IMR-90 (cell line): ENCODE results near the gene FKBP1B. TPM values are rescaled to one million over a fixed set of nuclear protein-coding genes. Genes with fewer than 3 reads are reported as not detected.

ENCODE experiments used
- ATAC-seq: fragments of 200-7000 bp; cut with Tn5 transposase; 2 replicates; pipeline ENCODE4 v1.9.1; 2020; ENCODE audit warnings: low read depth, mild to moderate bottlenecking, moderate library complexity
- BruUV-seq: library from RNA; stranded (reverse); fragments of 400-500 nt; replicated peaks from 2 replicates; lab custom pipeline; 2021; lab: Mats Ljungman, UMichigan
- CTCF ChIA-PET: fragments of 300-600 bp; formaldehyde crosslinking; extraction: SDS; loops from one replicate; lab custom pipeline; 2021; ENCODE audit warnings: antibody characterized with exemption; lab: Yijun Ruan, JAX
- POLR2A ChIA-PET: fragments of 300-600 bp; sonication (Branson Sonifier 250); formaldehyde crosslinking; loops from one replicate; lab custom pipeline; 2022; ENCODE audit warnings: antibody characterized with exemption; ENCODE audit not compliant: unreplicated experiment; lab: Charles Lee
- DNase-seq: peaks from one replicate; pipeline ENCODE4 v3.0.0; 2013
- H2AFZ ChIP-seq: replicated peaks from 2 replicates; pipeline ENCODE3; 2013; ENCODE audit warnings: low read length, mild to moderate bottlenecking; ENCODE audit not compliant: poor library complexity
- H2AK5ac ChIP-seq: 2 replicates; pipeline ENCODE4 v1.6.1; 2013; ENCODE audit warnings: low read depth, low read length, inconsistent platforms
- H2AK9ac ChIP-seq: replicated peaks from 2 replicates; pipeline ENCODE3; 2013; ENCODE audit warnings: mild to moderate bottlenecking, low read depth, low read length, moderate library complexity; ENCODE audit not compliant: poor library complexity
- H2BK120ac ChIP-seq: 2 replicates; pipeline ENCODE4 v1.6.1; 2013; ENCODE audit warnings: low read depth, low read length, inconsistent platforms
- H2BK15ac ChIP-seq: 3 replicates; pipeline ENCODE4 v1.6.1; 2013; ENCODE audit warnings: low read depth, low read length, inconsistent platforms
- H2BK20ac ChIP-seq: 2 replicates; pipeline ENCODE4 v1.6.1; 2013; ENCODE audit warnings: low read depth, mild to moderate bottlenecking, inconsistent platforms, low read length, moderate library complexity
- H2BK5ac ChIP-seq: 2 replicates; pipeline ENCODE4 v1.6.1; 2013; ENCODE audit warnings: mild to moderate bottlenecking, low read depth, low read length, inconsistent platforms; ENCODE audit not compliant: poor library complexity, severe bottlenecking
- H3K14ac ChIP-seq: replicated peaks from 2 replicates; pipeline ENCODE4 v1.6.1; 2013; ENCODE audit warnings: low read depth, low read length, inconsistent platforms
- H3K18ac ChIP-seq: 2 replicates; pipeline ENCODE4 v1.6.1; 2013; ENCODE audit warnings: low read depth, low read length, control low read depth
- H3K23ac ChIP-seq: 2 replicates; pipeline ENCODE4 v1.6.1; 2013; ENCODE audit warnings: low read depth, low read length, inconsistent platforms
- H3K27ac ChIP-seq: 2 replicates; pipeline ENCODE4 v1.5.1; 2013; ENCODE audit warnings: mild to moderate bottlenecking, control low read depth, low read length; ENCODE audit not compliant: insufficient read depth
- H3K27me3 ChIP-seq: 2 replicates; pipeline ENCODE4 v1.6.1; 2013; ENCODE audit warnings: low read length; ENCODE audit not compliant: control insufficient read depth, insufficient read depth
- H3K36me3 ChIP-seq: 2 replicates; pipeline ENCODE4 v1.6.1; 2013; ENCODE audit warnings: low read length, mixed read lengths; ENCODE audit not compliant: control insufficient read depth, insufficient read depth
- H3K4ac ChIP-seq: 2 replicates; pipeline ENCODE4 v1.6.1; 2013; ENCODE audit warnings: low read depth, low read length, inconsistent platforms
- H3K4me1 ChIP-seq: 2 replicates; pipeline ENCODE4 v1.6.1; 2013; ENCODE audit warnings: low read length, mixed read lengths; ENCODE audit not compliant: control insufficient read depth, insufficient read depth
- H3K4me2 ChIP-seq: 2 replicates; pipeline ENCODE4 v1.6.1; 2013; ENCODE audit warnings: low read depth, mild to moderate bottlenecking, control low read depth, low read length, moderate library complexity
- H3K4me3 ChIP-seq: 2 replicates; pipeline ENCODE4 v1.5.1; 2013; ENCODE audit warnings: low read depth, mild to moderate bottlenecking, control low read depth, low read length, moderate library complexity; ENCODE audit not compliant: insufficient read depth
- H3K56ac ChIP-seq: 2 replicates; pipeline ENCODE4 v1.6.1; 2013; ENCODE audit warnings: low read length, inconsistent platforms; ENCODE audit not compliant: insufficient read depth; ENCODE audit errors: extremely low read depth
- H3K79me1 ChIP-seq, 2 experiments: 2 replicates each; pipeline ENCODE4 v1.6.1; 2013; ENCODE audit warnings: low read length in 2 of 2, inconsistent platforms in 1 of 2, low read depth in 1 of 2
- H3K9ac ChIP-seq: 2 replicates; pipeline ENCODE4 v1.6.1; 2013; ENCODE audit warnings: low read depth, low read length, control low read depth
- H3K9me1 ChIP-seq: 2 replicates; pipeline ENCODE4 v1.6.1; 2013; ENCODE audit warnings: low read length, inconsistent platforms; ENCODE audit not compliant: insufficient read depth
- H3K9me3 ChIP-seq: 2 replicates; pipeline ENCODE4 v1.6.1; 2013; ENCODE audit warnings: low read length; ENCODE audit not compliant: control insufficient read depth, insufficient read depth
- H4K20me1 ChIP-seq: 2 replicates; pipeline ENCODE4 v1.6.1; 2013; ENCODE audit warnings: low read length, inconsistent platforms; ENCODE audit not compliant: insufficient read depth
- H4K5ac ChIP-seq: 2 replicates; pipeline ENCODE4 v1.6.1; 2013; ENCODE audit warnings: mild to moderate bottlenecking, low read depth, low read length, control low read depth
- H4K8ac ChIP-seq, 2 experiments: 2 replicates each; pipeline ENCODE4 v1.6.1; 2013; ENCODE audit warnings: low read depth in 2 of 2, low read length in 2 of 2, control low read depth in 1 of 2, inconsistent platforms in 1 of 2
- H4K91ac ChIP-seq: 2 replicates; pipeline ENCODE4 v1.6.1; 2013; ENCODE audit warnings: low read depth, low read length, inconsistent platforms; ENCODE audit not compliant: insufficient read depth
- BHLHE40 ChIP-seq: fragments of 150-350 bp; IDR thresholded peaks from 2 replicates; pipeline ENCODE4 v1.6.1; 2016; ENCODE audit warnings: mild to moderate bottlenecking, low read depth, low read length
- CEBPB ChIP-seq: IDR thresholded peaks from 2 replicates; pipeline ENCODE4 v1.6.1; 2012; ENCODE audit warnings: low read depth, low read length, improper control_type of control experiment
- CHD1 ChIP-seq: IDR thresholded peaks from 2 replicates; pipeline ENCODE4 v1.6.1; 2012; ENCODE audit warnings: low read depth, low read length, improper control_type of control experiment
- CTCF ChIP-seq: conservative IDR thresholded peaks from 2 replicates; pipeline ENCODE4 v1.5.1; 2012; ENCODE audit warnings: mild to moderate bottlenecking, low read depth, low read length, improper control_type of control experiment
- MAFK ChIP-seq: IDR thresholded peaks from 2 replicates; pipeline ENCODE4 v1.6.1; 2012; ENCODE audit warnings: low read depth, low read length, improper control_type of control experiment
- NFE2L2 ChIP-seq: fragments of 150-350 bp; IDR thresholded peaks from 2 replicates; pipeline ENCODE4 v1.6.1; 2016; ENCODE audit warnings: low read depth, mild to moderate bottlenecking, low read length
- RCOR1 ChIP-seq: IDR thresholded peaks from 2 replicates; pipeline ENCODE4 v1.6.1; 2012; ENCODE audit warnings: mild to moderate bottlenecking, low read length, improper control_type of control experiment; ENCODE audit not compliant: insufficient replicate concordance
- USF2 ChIP-seq: fragments of 150-350 bp; IDR thresholded peaks from 2 replicates; pipeline ENCODE4 v1.6.1; 2017; ENCODE audit warnings: mild to moderate bottlenecking, antibody characterized with exemption, low read length, low read depth
- WGBS, 2 experiments: methylation state at CpG; one replicate each; pipeline versions ENCODE4 v1.1.5 to v1.1.7; 2013; ENCODE audit warnings: missing lambda C conversion rate in 2 of 2; ENCODE audit not compliant: insufficient read length in 1 of 2; ENCODE audit errors: extremely low coverage in 2 of 2; 5-methylcytosine and 5-hydroxymethylcytosine counted together
- dilution Hi-C: fragments of 300-500 bp; cut with HindIII; formaldehyde crosslinking; loops from one replicate; pipeline ENCODE4 v1.14.3; 2018; ENCODE audit warnings: low sequenced_read_pairs; ENCODE audit not compliant: unreplicated experiment
- in situ Hi-C: fragments of 300-500 bp; cut with MboI; formaldehyde crosslinking; loops from 3 replicates; pipeline ENCODE4 v1.14.3; 2019; ENCODE audit warnings: low sequenced_read_pairs, inconsistent platforms, mixed read lengths
- intact Hi-C: fragments of 100-400 bp; cut with micrococcal nuclease; formaldehyde crosslinking; loops from 2 replicates; pipeline ENCODE4 v1.10.0; 2022
- polyA plus RNA-seq, 3 experiments: library from polyadenylated mRNA; depleted of rRNA; stranded (reverse); fragments of >200 nt; gene quantifications; 2 replicates each; pipeline ENCODE4 v1.2.3, GENCODE V29; 2012; ENCODE audit warnings: low replicate concordance in 1 of 3
- total RNA-seq: library from RNA; depleted of rRNA; stranded (reverse); fragments of >200 nt; gene quantifications from 2 replicates; pipeline ENCODE4 v1.2.3, GENCODE V29; 2012
- TF ChIP-seq, protein P1 (sequence below): fragments of 150-350 bp; IDR thresholded peaks from 2 replicates; pipeline ENCODE4 v1.6.1; 2016; ENCODE audit warnings: low read depth, mild to moderate bottlenecking, low read length, moderate library complexity, borderline replicate concordance

Gene FKBP1B
- total and polyA plus RNA-seq, 2 of the 4 experiments (the other 2 are of a cell fraction) = 10.2 to 15.1 TPM

DNA sequence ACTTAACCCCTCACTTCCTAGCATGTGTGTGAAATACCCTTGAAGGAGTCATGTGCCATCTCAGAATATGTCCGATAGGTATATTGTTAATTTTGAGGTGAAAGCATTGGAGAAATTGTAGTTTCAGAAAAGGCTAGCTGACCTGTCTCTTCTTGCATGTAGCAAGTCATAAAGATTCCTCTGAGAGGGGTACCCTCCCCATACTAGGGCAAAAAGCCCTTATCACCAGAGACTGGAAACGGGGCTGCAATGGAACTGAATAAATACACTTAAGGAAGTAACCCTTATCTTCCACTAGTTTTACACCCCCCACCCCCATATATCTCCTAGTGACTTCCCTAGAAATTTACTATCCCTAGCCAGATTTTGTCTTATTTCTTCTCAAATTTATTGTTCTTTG lies 28.3 kb downstream of the FKBP1B start:
- H2AFZ ChIP-seq = no peak overlapping the region
- H3K4me1 ChIP-seq = peaks cover 3% of the 10 kb centered on the region; the same call in 1 of the 2 replicates
- ChIA-PET POLR2A (no interaction called here), CTCF (interaction anchor here (0.6 kb wide), 1 partner anchor 304 kb away, joined by 5 read pairs; no protein-coding TSS in a partner anchor)
- BruUV-seq = no TSS peak
- H4K91ac ChIP-seq = no peak overlapping the region; the same call in 1 of the 2 replicates
- no peak overlapping the region; the same call in 1 of the 2 replicates for H3K4ac ChIP-seq
- H3K36me3 ChIP-seq = peaks cover 17% of the 10 kb centered on the region
- no peak overlapping the region for H2BK120ac ChIP-seq
- no peak overlapping the region for H3K18ac ChIP-seq
- no peak overlapping the region for H2BK15ac ChIP-seq
- no peak overlapping the region for H3K56ac ChIP-seq
- H3K9me1 ChIP-seq = peaks cover 3% of the 10 kb centered on the region; the same call in 1 of the 2 replicates
- no peaks in the 10 kb centered on the region; the same call in 1 of the 2 replicates for H4K20me1 ChIP-seq
- H3K27me3 ChIP-seq = no peaks in the 10 kb centered on the region
- H3K4me2 ChIP-seq = peak overlapping the region; percentile 69
- no peak overlapping the region for H3K27ac ChIP-seq
- no peak overlapping the region for H3K14ac ChIP-seq
- H4K5ac ChIP-seq = peak overlapping the region; percentile 85
- no peak overlapping the region for H3K9ac ChIP-seq
- H4K8ac ChIP-seq = peak overlapping the region; percentile 63 to 77; a peak in 3 of 4 replicates
- no CpG with 5 or more reads among the region's 2 CpGs for WGBS, 2 experiments
- no peak overlapping the region for H2BK20ac ChIP-seq
- H3K9me3 ChIP-seq = no peaks in the 10 kb centered on the region
- ATAC-seq (no peak), DNase-seq (no peak)
- TF ChIP-seq BHLHE40 (no peak), RCOR1 (no peak), NFE2L2 (no peak), CTCF (no peak), CHD1 (no peak), CEBPB (no peak), MAFK (no peak), USF2 (no peak)
- TF ChIP-seq, protein P1, sequence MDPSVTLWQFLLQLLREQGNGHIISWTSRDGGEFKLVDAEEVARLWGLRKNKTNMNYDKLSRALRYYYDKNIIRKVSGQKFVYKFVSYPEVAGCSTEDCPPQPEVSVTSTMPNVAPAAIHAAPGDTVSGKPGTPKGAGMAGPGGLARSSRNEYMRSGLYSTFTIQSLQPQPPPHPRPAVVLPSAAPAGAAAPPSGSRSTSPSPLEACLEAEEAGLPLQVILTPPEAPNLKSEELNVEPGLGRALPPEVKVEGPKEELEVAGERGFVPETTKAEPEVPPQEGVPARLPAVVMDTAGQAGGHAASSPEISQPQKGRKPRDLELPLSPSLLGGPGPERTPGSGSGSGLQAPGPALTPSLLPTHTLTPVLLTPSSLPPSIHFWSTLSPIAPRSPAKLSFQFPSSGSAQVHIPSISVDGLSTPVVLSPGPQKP = no peak
- intact Hi-C loops (no loop called here), in situ Hi-C loops (loop anchor here (10.0 kb wide), 1 partner anchor 253 kb away; no protein-coding TSS in a partner anchor), dilution Hi-C loops (no loop called here)
- peak overlapping the region; percentile 96 for H2AK9ac ChIP-seq
- H3K4me3 ChIP-seq = 0 out of 2 replicates have a peak overlapping the region, but pooled peaks have one; percentile 73
- peaks cover 14 to 40% of the 10 kb centered on the region in 2 experiments for H3K79me1 ChIP-seq
- 0 out of 2 replicates have a peak overlapping the region, but pooled peaks have one; percentile 31 for H3K23ac ChIP-seq
- H2BK5ac ChIP-seq = no peak overlapping the region
- 0 out of 2 replicates have a peak overlapping the region, but pooled peaks have one; percentile 5 for H2AK5ac ChIP-seq
